Measurements from ENCODE around the gene RAP1GAP2. TPM values are rescaled to one million over a fixed set of nuclear protein-coding genes. Genes with fewer than 3 reads are reported as not detected.
"Not testable (repeated sequence)": the region's sequence is repeated elsewhere in the genome, so short reads cannot be mapped to it uniquely, and the experiment has no call there.

Gene RAP1GAP2
- polyA plus RNA-seq, 12 donors: 1.4 to 7.8 (median 2.6) TPM; not detected in 1

DNA sequence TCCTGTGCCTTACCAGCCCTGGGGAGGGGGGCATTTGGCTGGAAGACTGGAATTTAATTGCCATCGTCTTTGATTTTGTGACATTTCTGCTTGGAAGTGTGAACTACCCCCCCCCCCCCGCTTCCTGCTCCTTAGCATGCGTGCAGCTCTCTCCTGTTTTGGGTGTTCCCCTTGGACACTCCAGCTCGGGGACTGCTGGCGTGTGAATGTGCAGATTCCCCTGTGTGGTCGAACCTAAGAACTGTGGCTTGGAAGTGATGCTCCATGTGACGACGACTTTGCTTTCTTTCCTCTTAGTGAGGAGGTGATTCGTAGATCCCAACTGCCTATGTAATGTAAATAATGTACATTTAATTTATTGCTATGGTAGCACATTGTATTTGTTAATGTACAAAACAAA is 241.0 kb downstream of the RAP1GAP2 start:
- no peak for DNase-seq

DNA sequence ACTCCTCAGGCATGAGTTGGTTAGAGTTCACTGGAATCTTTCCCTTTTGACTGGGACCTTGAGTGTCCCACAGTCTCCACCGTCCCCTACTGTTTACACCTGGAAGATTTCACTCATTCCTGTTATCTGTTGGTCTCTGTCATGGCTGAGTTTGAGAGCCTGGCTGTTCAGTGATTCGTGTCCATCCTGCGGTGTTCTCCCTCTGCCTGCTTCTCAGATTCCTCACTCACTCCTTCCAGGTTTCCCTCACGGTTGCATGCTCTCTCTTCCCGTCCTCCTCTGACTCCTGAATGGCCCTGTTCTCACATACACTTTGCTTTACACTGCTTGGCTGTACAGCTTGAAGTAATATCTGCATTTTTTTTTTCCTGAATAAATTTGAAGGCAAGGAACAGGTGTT is 242.7 kb downstream of the RAP1GAP2 start:
- no peak for DNase-seq

- DNase-seq: no peak
Measured at GRCh38 chr17:3039736-3040135, 243.5 kb downstream of the RAP1GAP2 start.

- no peak for DNase-seq
Measured at GRCh38 chr17:3040882-3041281, 244.6 kb downstream of the RAP1GAP2 start.

GRCh38 chr17:3043737-3044365 is 247.6 kb downstream of the RAP1GAP2 start:
- DNase-seq: no peak

GRCh38 chr17:3046753-3047152 is 250.5 kb downstream of the RAP1GAP2 start:
- DNase-seq: no peak

DNA sequence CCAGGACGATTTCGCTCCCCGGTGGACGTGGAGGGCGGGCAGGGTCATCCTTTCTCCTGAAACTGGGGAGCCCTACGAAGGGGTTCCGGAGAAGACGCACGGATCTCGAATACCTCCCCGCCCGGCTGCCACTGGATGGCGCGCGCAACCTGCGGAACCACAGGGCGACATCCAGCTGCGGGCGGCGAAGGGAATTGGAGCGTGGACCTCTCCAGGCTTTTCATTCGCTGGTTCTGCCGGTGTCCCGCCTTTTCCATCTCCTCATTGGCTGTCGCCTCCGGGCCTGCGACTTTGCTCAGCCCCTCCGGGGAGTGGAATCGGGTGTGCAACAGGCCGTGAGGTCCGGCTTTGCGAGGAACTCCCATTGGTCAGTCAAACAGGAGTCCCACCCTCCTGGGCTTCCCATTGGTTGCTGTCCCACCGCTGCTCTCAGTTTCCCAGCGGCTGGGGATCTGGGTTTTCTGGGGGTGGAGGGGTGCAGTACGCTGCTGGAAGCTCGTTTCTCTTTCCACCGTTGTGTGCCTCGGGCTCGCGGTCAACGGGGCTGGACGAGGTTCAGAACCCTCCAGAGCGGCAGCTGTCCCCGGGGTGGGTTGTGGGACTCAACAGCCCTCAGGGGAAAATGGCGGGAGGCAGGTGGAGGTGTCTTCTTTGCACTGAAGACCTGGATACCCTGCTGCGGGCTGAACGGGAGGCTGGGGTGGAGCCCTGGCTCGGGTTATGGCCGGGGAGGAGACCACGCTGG is 252.7 kb downstream of the RAP1GAP2 start:
- DNase-seq: peak; percentile 99

GRCh38 chr17:3049705-3050295 is 253.6 kb downstream of the RAP1GAP2 start:
- DNase-seq: no peak

GRCh38 chr17:3054868-3055267 is 258.6 kb downstream of the RAP1GAP2 start:
- not testable (repeated sequence) for DNase-seq

DNA sequence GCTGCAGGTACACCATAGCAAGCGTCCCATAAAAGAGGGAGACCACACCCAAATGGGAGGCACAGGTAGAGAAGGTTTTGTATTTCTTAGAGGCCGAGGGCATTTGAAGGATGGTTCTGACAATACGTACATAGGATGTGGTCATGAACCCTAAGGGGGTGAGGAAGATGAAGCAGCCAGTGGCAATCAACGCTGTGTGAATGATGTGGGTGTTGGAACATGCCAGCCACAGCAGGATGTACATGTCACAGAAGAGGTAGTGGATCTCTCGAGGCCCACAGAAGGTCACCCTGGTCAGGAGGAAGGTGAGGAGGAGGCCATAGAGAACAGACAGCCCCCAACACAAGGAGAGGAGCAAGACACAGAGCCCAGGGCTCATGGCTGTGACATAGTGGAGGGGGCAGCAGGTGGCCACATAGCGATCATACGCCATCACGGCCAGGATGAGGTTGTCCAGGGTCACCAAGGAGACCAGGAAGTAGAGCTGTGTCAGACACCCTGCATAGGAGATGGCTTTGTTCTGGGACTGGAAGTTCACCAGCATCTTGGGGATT is 266.7 kb downstream of the RAP1GAP2 start:
- not testable (repeated sequence) for DNase-seq

GRCh38 chr17:3063507-3063906 is 267.3 kb downstream of the RAP1GAP2 start, which contains the start of gene OR1D5:
TSS of gene OR1D5 (minus strand) at chr17:3063607. CDS start at chr17:3063607, 0 bp downstream.
- DNase-seq: not testable (repeated sequence)

DNA sequence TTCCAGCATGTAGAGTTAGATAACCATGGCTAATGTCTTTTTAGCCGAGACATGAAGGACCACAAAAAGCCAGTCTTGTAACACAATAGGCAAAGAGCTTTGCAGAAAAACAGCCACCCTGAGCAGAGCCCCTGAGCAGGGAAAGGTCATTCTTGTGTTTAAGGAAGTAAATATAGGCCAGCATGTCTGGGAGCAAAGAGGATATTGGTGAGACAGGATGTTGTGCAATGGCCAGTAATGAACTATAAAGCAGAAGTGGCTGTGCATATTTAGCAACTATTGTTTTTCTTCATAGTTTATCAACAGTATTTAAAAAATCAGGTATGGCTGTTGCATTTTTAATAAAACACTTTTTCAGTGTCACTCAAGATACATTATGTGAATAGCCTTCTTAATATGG is 269.0 kb downstream of the RAP1GAP2 start:
- not testable (repeated sequence) for DNase-seq

DNA sequence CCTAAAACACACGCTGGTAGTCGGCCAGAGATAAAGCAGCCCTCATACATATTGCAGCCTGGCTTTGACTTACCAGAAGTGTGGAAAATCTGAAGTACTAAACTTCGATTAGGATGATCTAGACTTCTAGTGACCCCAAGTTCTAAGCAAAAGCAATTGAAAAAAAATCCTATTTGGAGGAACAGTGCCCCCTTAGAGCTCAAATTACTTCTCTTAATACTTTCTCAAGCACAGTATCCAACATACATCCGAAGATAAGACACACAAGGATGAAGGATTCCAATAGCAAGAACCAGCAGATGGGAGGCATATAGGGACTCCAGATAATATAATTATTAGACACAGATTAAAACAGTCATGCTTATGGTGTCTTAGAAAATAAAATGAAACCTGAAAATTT is 277.6 kb downstream of the RAP1GAP2 start:
- DNase-seq: not testable (repeated sequence)

Other genes with a start within 250 kb of the RAP1GAP2 start
- 100 to 1,000 TPM in 8 of 12 donors, 10 to 100 TPM in 3, not detected in 1; 70.3 to 131 (median 108) TPM for gene PAFAH1B1, start 202.8 kb upstream of the RAP1GAP2 start, polyA plus RNA-seq (ENCODE audit: insufficient read length in 12 of 12)
- gene CLUH, start 84.7 kb upstream of the RAP1GAP2 start, polyA plus RNA-seq (ENCODE audit: insufficient read length in 12 of 12): 10 to 100 TPM in 11 of 12 donors, not detected in 1; 32.6 to 57.7 (median 38.1) TPM
- under 1 TPM in 9 of 12 donors, not detected in 3; 0.09 to 0.47 (median 0.16) TPM for gene CCDC92B, start 46.8 kb upstream of the RAP1GAP2 start, polyA plus RNA-seq (ENCODE audit: insufficient read length in 12 of 12)